Cardiac muscle cell (in vitro differentiated cells and primary cell): ENCODE measurements around the gene SMR3A. TPM values are rescaled to one million over a fixed set of nuclear protein-coding genes. Genes with fewer than 3 reads are reported as not detected.

Experiments used
- DNase-seq, 2 donors: peaks; one replicate each; pipeline versions ENCODE4 v3.0.0 to v3.0.0-alpha.2; 2010 to 2017; ENCODE audit warnings: low read depth in 1 of 2, low spot score in 1 of 2
- H3K27ac ChIP-seq: fragments of 200-600 bp; sonication (generic); 2 replicates; pipeline ENCODE4 v1.5.1; 2016
- H3K27me3 ChIP-seq: fragments of 200-600 bp; sonication (generic); 2 replicates; pipeline ENCODE4 v1.6.0; 2016; ENCODE audit warnings: control low read depth
- H3K36me3 ChIP-seq: fragments of 200-600 bp; sonication (generic); 2 replicates; pipeline ENCODE4 v1.5.1; 2016; ENCODE audit warnings: control low read depth
- H3K4me1 ChIP-seq: fragments of 200-600 bp; sonication (generic); 2 replicates; pipeline ENCODE4 v1.8.1; 2017; ENCODE audit warnings: low read depth, mild to moderate bottlenecking, mixed run types
- H3K4me3 ChIP-seq: fragments of 200-600 bp; sonication (generic); 2 replicates; pipeline ENCODE4 v1.5.1; 2016; ENCODE audit warnings: mild to moderate bottlenecking
- H3K9me3 ChIP-seq: fragments of 200-600 bp; sonication (generic); 2 replicates; pipeline ENCODE4 v1.5.1; 2017; ENCODE audit warnings: low read depth, mild to moderate bottlenecking, control low read depth
- polyA plus RNA-seq: library from polyadenylated mRNA; unstranded; fragments of >200 nt; fragmentation: Nextera tagmentation; extraction: Ambion mirVana; gene quantifications from 2 replicates; pipeline ENCODE4 v1.2.1, GENCODE V29; 2016
- total RNA-seq: library from RNA; depleted of rRNA; stranded (reverse); fragments of >200 nt; gene quantifications from 2 replicates; pipeline ENCODE4 v1.2.3, GENCODE V29; 2016
- TF ChIP-seq, protein P1 (sequence below): IDR thresholded peaks from 2 replicates; pipeline ENCODE4 v1.5.1; 2012; ENCODE audit warnings: low read depth, mild to moderate bottlenecking, low read length

Gene SMR3A
- total RNA-seq (not detected in 2 replicates), polyA plus RNA-seq (not detected in 2 replicates)

DNA sequence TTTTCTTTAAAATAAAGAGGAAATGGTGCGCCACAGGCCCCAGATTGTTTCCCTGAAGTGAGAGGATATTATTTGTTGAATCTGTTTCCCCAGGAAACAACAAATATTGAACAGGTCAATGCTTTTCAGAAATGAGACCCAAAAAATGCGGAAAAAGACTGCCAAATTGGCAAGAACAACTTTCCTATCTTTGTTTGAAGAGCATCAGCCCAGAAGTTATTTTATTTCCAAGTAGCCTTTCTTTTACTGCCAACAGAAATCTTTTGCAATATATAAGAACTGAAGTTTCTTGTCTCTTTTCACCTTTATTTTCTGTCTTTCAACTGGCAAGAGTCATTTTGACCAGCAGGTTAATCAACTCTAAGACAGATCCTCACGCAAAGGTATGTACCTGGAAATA lies at the start of gene SMR3A:
Gene SMR3A, plus strand, starts transcription at position 301 of the 400 bp plus-strand sequence. CDS start 1,356 bp downstream, outside the sequence.
- TF ChIP-seq, protein P1, sequence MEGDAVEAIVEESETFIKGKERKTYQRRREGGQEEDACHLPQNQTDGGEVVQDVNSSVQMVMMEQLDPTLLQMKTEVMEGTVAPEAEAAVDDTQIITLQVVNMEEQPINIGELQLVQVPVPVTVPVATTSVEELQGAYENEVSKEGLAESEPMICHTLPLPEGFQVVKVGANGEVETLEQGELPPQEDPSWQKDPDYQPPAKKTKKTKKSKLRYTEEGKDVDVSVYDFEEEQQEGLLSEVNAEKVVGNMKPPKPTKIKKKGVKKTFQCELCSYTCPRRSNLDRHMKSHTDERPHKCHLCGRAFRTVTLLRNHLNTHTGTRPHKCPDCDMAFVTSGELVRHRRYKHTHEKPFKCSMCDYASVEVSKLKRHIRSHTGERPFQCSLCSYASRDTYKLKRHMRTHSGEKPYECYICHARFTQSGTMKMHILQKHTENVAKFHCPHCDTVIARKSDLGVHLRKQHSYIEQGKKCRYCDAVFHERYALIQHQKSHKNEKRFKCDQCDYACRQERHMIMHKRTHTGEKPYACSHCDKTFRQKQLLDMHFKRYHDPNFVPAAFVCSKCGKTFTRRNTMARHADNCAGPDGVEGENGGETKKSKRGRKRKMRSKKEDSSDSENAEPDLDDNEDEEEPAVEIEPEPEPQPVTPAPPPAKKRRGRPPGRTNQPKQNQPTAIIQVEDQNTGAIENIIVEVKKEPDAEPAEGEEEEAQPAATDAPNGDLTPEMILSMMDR: no peak

GRCh38 chr4:70313736-70314135 lies 46.8 kb upstream of the SMR3A start:
- Histone ChIP-seq H3K9me3 (no peaks in the 10 kb centered on the region), H3K4me3 (no peak overlapping the region), H3K4me1 (peaks cover 10% of the 10 kb centered on the region), H3K27me3 (no peaks in the 10 kb centered on the region), H3K27ac (no peak overlapping the region), H3K36me3 (no peaks in the 10 kb centered on the region)
- TF ChIP-seq, protein P1: no peak
- DNase-seq: no peak

More for the DNA sequence above, at the start of gene SMR3A:
- no peak for DNase-seq
- H3K4me3 ChIP-seq: no peak within 1 kb of the TSS
- no peaks in the 10 kb centered on the region for H3K4me1 ChIP-seq
- no peaks in the 10 kb centered on the region for H3K36me3 ChIP-seq
- H3K27ac ChIP-seq: no peak within 1 kb of the TSS
- no peaks in the 10 kb centered on the region for H3K27me3 ChIP-seq
- H3K9me3 ChIP-seq: no peaks in the 10 kb centered on the region

DNA sequence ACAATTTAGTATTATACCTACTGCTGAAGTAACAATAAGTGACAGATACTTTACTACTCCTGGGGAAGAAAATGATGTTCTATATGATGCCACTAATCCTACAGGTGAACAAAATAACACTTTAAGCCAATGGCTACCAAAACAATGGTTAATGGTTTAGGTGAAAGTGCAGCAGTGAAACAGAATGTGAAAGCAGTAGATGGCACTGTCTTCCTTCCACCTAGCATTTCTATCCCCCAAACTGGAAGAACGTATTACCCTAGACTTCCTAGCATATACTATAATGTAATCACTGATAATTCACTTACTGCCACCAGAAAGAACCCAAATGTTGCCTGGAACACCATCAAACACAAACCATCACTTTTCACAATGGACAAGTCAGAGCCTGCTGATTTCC lies 44.6 kb upstream of the SMR3A start:
- H3K27ac ChIP-seq: no peak overlapping the region
- no peaks in the 10 kb centered on the region for H3K36me3 ChIP-seq
- TF ChIP-seq, protein P1: no peak
- H3K4me3 ChIP-seq: no peak overlapping the region
- peaks cover 10% of the 10 kb centered on the region for H3K4me1 ChIP-seq
- no peaks in the 10 kb centered on the region for H3K9me3 ChIP-seq
- DNase-seq: no peak
- no peaks in the 10 kb centered on the region for H3K27me3 ChIP-seq

DNA sequence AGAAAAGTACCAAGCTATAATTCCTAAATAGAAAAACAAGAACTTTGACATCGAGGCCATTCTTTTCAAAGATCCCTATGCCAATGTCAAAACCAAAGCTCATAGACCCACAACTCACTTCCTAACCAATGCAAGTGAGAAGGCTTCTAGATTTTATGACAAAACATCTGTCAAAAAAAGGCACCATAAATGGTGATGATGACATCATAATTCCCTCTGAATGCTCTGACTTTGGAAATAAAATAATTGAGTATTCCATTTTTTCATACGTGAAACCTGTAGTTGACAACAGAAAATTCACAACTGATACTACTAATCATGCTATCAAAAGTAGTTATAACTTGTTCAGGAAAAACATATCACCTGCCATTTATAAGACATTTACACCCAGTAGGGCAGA lies 34.5 kb upstream of the SMR3A start:
- no peak for DNase-seq
- H3K4me1 ChIP-seq: no peaks in the 10 kb centered on the region
- H3K27ac ChIP-seq: no peak overlapping the region
- TF ChIP-seq, protein P1: no peak
- no peaks in the 10 kb centered on the region for H3K9me3 ChIP-seq
- no peaks in the 10 kb centered on the region for H3K27me3 ChIP-seq
- no peak overlapping the region for H3K4me3 ChIP-seq
- no peaks in the 10 kb centered on the region for H3K36me3 ChIP-seq

- Histone ChIP-seq H3K4me3 (no peak within 1 kb of the TSS), H3K9me3 (no peaks in the 10 kb centered on the region), H3K27me3 (no peaks in the 10 kb centered on the region), H3K4me1 (no peaks in the 10 kb centered on the region), H3K36me3 (no peaks in the 10 kb centered on the region), H3K27ac (no peak within 1 kb of the TSS)
- TF ChIP-seq, protein P1: no peak
- no peak for DNase-seq
Observed at GRCh38 chr4:70334681-70335080, 25.9 kb upstream of the SMR3A start, which contains the start of gene CABS1. CABS1 (plus strand) TSS chr4:70334981; CDS start chr4:70335040, 59 bp downstream.
